ENCODE results near the gene CEP20. TPM values are rescaled to one million over a fixed set of nuclear protein-coding genes. Genes with fewer than 3 reads are reported as not detected.
"Not testable (repeated sequence)": the region's sequence is repeated elsewhere in the genome, so short reads cannot be mapped to it uniquely, and the experiment has no call there.

The CEP20 gene
- total and polyA plus RNA-seq, 2 donors = 32.1 to 34.0 TPM

DNA sequence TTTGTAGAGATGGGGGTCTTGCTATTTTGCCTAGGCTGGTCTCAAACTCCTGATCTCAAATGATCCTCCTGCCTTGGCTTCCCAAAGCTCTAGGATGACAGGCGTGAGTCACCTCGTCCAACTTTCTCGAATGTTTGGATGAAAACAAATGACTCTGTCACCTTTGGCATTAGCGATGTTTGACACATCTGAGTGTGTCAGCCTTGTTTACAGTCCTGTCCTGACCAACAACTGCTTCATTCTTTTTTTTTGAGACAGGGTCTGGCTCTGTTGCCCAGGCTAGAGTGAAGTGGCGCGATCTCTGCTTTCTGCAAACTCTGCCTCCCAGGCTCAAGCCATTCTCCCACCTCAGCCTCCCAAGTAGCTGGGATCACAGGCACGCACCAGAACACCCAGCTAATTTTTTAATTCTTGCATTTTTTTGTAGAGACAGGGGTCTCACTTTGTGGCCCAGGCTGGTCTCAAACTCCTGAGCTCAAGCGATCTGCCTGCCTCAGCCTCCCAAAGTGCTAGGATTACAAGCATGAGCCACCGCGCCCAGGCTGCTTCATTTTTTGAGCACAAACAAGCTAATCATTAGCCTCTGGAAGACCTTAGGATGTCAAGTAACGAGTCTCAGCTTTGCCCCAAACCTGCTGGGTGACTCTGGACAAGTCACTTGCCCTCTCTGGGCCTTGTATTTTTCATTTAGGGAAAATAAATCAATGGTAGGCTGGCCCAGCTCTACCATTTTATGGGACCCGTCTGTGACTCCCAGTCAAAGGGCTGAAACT lies 39.0 kb downstream of the CEP20 start:
- DNase-seq (ENCODE audit: low read depth in 6 of 9, low spot score in 9 of 9) = no peak
- Histone ChIP-seq H3K27me3 (ENCODE audit: control insufficient read depth in 2 of 2, insufficient read depth in 1 of 2, low read length in 1 of 2) (peaks cover 2% of the 10 kb centered on the region in 2 donors), H3K9me3 (ENCODE audit: control insufficient read depth in 2 of 2, insufficient read depth in 1 of 2, low read length in 1 of 2) (no peaks in the 10 kb centered on the region), H3K27ac (ENCODE audit: low read depth in 1 of 2, low read length in 1 of 2) (no peak overlapping the region), H3K36me3 (ENCODE audit: control insufficient read depth in 2 of 2, insufficient read depth in 2 of 2, low read length in 1 of 2) (no peaks in the 10 kb centered on the region), H3K4me1 (ENCODE audit: control insufficient read depth in 2 of 2, insufficient read depth in 2 of 2, low read length in 2 of 2) (no peaks in the 10 kb centered on the region), H3K4me3 (ENCODE audit: low read length in 2 of 2) (no peak overlapping the region)
- 94% methylated on average over 12 of the region's 12 CpGs for WGBS

- DNase-seq (ENCODE audit: low read depth in 6 of 9, low spot score in 9 of 9) = no peak
- WGBS = 94% methylated on average over 9 of the region's 9 CpGs
- no peak overlapping the region for H3K27ac ChIP-seq (ENCODE audit: low read depth in 1 of 2, low read length in 1 of 2)
Observed at GRCh38 chr16:15847611-15848175, 40.7 kb downstream of the CEP20 start.

DNA sequence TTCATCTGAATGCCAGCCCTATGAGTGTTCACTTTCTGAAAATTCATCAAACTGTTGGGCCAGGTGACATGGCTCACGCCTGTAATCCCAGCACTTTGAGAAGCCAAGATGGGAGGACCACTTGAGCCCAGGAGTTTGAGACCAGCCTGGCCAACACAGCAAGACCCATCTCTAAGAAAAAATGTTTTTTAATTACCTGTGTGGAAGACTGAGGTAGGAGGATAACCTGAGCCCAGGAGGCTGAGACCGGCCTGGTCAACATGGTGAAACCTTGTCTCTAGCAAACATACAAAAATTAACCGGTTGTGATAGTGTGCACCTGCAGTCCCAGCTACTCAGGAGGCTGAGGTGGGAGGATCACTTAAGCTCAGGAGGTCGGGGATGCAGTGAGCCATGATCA lies 41.9 kb downstream of the CEP20 start:
- H3K27me3 ChIP-seq (ENCODE audit: control insufficient read depth in 2 of 2, insufficient read depth in 1 of 2, low read length in 1 of 2) = no peaks in the 10 kb centered on the region
- 91% methylated on average over 4 of the region's 4 CpGs for WGBS
- H3K4me3 ChIP-seq (ENCODE audit: low read length in 2 of 2) = no peak overlapping the region

More at GRCh38 chr16:15847611-15848175, 40.7 kb downstream of the CEP20 start:
- Histone ChIP-seq H3K36me3 (ENCODE audit: control insufficient read depth in 2 of 2, insufficient read depth in 2 of 2, low read length in 1 of 2) (no peaks in the 10 kb centered on the region), H3K4me3 (ENCODE audit: low read length in 2 of 2) (no peak overlapping the region), H3K9me3 (ENCODE audit: control insufficient read depth in 2 of 2, insufficient read depth in 1 of 2, low read length in 1 of 2) (no peaks in the 10 kb centered on the region), H3K4me1 (ENCODE audit: control insufficient read depth in 2 of 2, insufficient read depth in 2 of 2, low read length in 2 of 2) (no peaks in the 10 kb centered on the region), H3K27me3 (ENCODE audit: control insufficient read depth in 2 of 2, insufficient read depth in 1 of 2, low read length in 1 of 2) (no peaks in the 10 kb centered on the region)

GRCh38 chr16:15843635-15844279 lies 44.6 kb downstream of the CEP20 start:
- Histone ChIP-seq H3K36me3 (ENCODE audit: control insufficient read depth in 2 of 2, insufficient read depth in 2 of 2, low read length in 1 of 2) (no peaks in the 10 kb centered on the region), H3K27ac (ENCODE audit: low read depth in 1 of 2, low read length in 1 of 2) (no peak overlapping the region), H3K27me3 (ENCODE audit: control insufficient read depth in 2 of 2, insufficient read depth in 1 of 2, low read length in 1 of 2) (no peaks in the 10 kb centered on the region), H3K9me3 (ENCODE audit: control insufficient read depth in 2 of 2, insufficient read depth in 1 of 2, low read length in 1 of 2) (no peaks in the 10 kb centered on the region), H3K4me3 (ENCODE audit: low read length in 2 of 2) (no peak overlapping the region), H3K4me1 (ENCODE audit: control insufficient read depth in 2 of 2, insufficient read depth in 2 of 2, low read length in 2 of 2) (no peaks in the 10 kb centered on the region)
- DNase-seq (ENCODE audit: low read depth in 6 of 9, low spot score in 9 of 9) = no peak
- 93% methylated on average over 10 of the region's 10 CpGs for WGBS

More for the DNA sequence above, 41.9 kb downstream of the CEP20 start:
- Histone ChIP-seq H3K27ac (ENCODE audit: low read depth in 1 of 2, low read length in 1 of 2) (no peak overlapping the region), H3K4me1 (ENCODE audit: control insufficient read depth in 2 of 2, insufficient read depth in 2 of 2, low read length in 2 of 2) (no peaks in the 10 kb centered on the region), H3K9me3 (ENCODE audit: control insufficient read depth in 2 of 2, insufficient read depth in 1 of 2, low read length in 1 of 2) (no peaks in the 10 kb centered on the region), H3K36me3 (ENCODE audit: control insufficient read depth in 2 of 2, insufficient read depth in 2 of 2, low read length in 1 of 2) (no peaks in the 10 kb centered on the region)
- DNase-seq (ENCODE audit: low read depth in 6 of 9, low spot score in 9 of 9) = no peak

DNA sequence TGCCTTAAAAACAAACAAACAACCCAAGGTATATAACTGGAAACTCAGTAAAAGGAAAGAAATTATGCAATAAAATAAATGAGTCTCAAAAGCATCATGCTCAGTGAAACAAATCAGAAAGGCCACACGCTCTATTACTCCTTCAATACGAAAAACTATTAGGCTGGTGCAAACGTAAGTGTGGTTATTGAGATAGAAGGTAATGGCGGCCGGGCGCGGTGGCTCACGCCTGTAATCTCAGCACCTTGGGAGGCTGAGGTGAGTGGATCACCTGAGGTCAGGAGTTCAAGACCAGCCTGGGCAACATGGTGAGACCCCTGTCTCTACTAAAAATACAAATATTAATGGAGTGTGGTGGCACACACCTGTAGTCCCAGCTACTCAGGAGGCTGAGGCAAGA lies 49.2 kb downstream of the CEP20 start:
- not testable (repeated sequence) for H3K4me3 ChIP-seq (ENCODE audit: low read length in 2 of 2); H3K27ac ChIP-seq (ENCODE audit: low read depth in 1 of 2, low read length in 1 of 2); H3K9me3 ChIP-seq (ENCODE audit: control insufficient read depth in 2 of 2, insufficient read depth in 1 of 2, low read length in 1 of 2); H3K4me1 ChIP-seq (ENCODE audit: control insufficient read depth in 2 of 2, insufficient read depth in 2 of 2, low read length in 2 of 2); DNase-seq (ENCODE audit: low read depth in 6 of 9, low spot score in 9 of 9); H3K36me3 ChIP-seq (ENCODE audit: control insufficient read depth in 2 of 2, insufficient read depth in 2 of 2, low read length in 1 of 2); H3K27me3 ChIP-seq (ENCODE audit: control insufficient read depth in 2 of 2, insufficient read depth in 1 of 2, low read length in 1 of 2)
- WGBS = over 99% methylated on average over 8 of the region's 8 CpGs

DNA sequence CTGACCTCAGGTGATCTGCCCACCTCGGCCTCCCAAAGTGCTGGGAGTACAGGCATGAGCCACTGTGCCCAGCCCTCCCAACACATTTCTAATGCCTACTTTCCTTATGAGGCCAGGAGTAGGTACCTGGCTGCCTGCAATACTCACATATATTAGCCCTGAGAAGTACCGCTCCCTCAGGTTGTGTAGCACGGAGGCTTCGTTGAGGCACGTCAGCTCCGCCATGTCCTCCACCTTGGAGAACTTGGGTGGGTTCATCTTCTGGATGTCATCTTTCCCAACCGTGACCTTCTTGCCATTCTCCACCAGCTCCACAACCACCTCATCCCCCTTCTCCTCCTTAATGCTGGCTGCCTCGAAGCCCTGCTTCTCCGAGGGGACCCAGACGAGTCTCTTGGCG lies 50.6 kb downstream of the CEP20 start:
- no peak overlapping the region for H3K27ac ChIP-seq (ENCODE audit: low read depth in 1 of 2, low read length in 1 of 2)
- no peak overlapping the region for H3K4me3 ChIP-seq (ENCODE audit: low read length in 2 of 2)
- no peaks in the 10 kb centered on the region for H3K36me3 ChIP-seq (ENCODE audit: control insufficient read depth in 2 of 2, insufficient read depth in 2 of 2, low read length in 1 of 2)
- H3K9me3 ChIP-seq (ENCODE audit: control insufficient read depth in 2 of 2, insufficient read depth in 1 of 2, low read length in 1 of 2) = no peaks in the 10 kb centered on the region
- H3K27me3 ChIP-seq (ENCODE audit: control insufficient read depth in 2 of 2, insufficient read depth in 1 of 2, low read length in 1 of 2) = no peaks in the 10 kb centered on the region
- no peaks in the 10 kb centered on the region for H3K4me1 ChIP-seq (ENCODE audit: control insufficient read depth in 2 of 2, insufficient read depth in 2 of 2, low read length in 2 of 2)
- no peak for DNase-seq (ENCODE audit: low read depth in 6 of 9, low spot score in 9 of 9)
- WGBS = 96% methylated on average over 11 of the region's 11 CpGs

- Histone ChIP-seq H3K27me3 (ENCODE audit: control insufficient read depth in 2 of 2, insufficient read depth in 1 of 2, low read length in 1 of 2) (no peaks in the 10 kb centered on the region), H3K4me1 (ENCODE audit: control insufficient read depth in 2 of 2, insufficient read depth in 2 of 2, low read length in 2 of 2) (no peaks in the 10 kb centered on the region), H3K36me3 (ENCODE audit: control insufficient read depth in 2 of 2, insufficient read depth in 2 of 2, low read length in 1 of 2) (no peaks in the 10 kb centered on the region), H3K27ac (ENCODE audit: low read depth in 1 of 2, low read length in 1 of 2) (no peak overlapping the region), H3K4me3 (ENCODE audit: low read length in 2 of 2) (no peak overlapping the region), H3K9me3 (ENCODE audit: control insufficient read depth in 2 of 2, insufficient read depth in 1 of 2, low read length in 1 of 2) (no peaks in the 10 kb centered on the region)
- no peak for DNase-seq (ENCODE audit: low read depth in 6 of 9, low spot score in 9 of 9)
- WGBS = 91% methylated on average over 10 of the region's 10 CpGs
Observed at GRCh38 chr16:15836965-15837611, 51.3 kb downstream of the CEP20 start.

GRCh38 chr16:15836074-15836473 lies 52.3 kb downstream of the CEP20 start:
- Histone ChIP-seq H3K27ac (ENCODE audit: low read depth in 1 of 2, low read length in 1 of 2) (no peak overlapping the region), H3K4me3 (ENCODE audit: low read length in 2 of 2) (no peak overlapping the region), H3K27me3 (ENCODE audit: control insufficient read depth in 2 of 2, insufficient read depth in 1 of 2, low read length in 1 of 2) (no peaks in the 10 kb centered on the region), H3K36me3 (ENCODE audit: control insufficient read depth in 2 of 2, insufficient read depth in 2 of 2, low read length in 1 of 2) (no peaks in the 10 kb centered on the region), H3K9me3 (ENCODE audit: control insufficient read depth in 2 of 2, insufficient read depth in 1 of 2, low read length in 1 of 2) (no peaks in the 10 kb centered on the region), H3K4me1 (ENCODE audit: control insufficient read depth in 2 of 2, insufficient read depth in 2 of 2, low read length in 2 of 2) (no peaks in the 10 kb centered on the region)
- DNase-seq (ENCODE audit: low read depth in 6 of 9, low spot score in 9 of 9) = no peak
- 98% methylated on average over 6 of the region's 6 CpGs for WGBS

Data from thymus (tissue), 11 donors.